K562 (cell line): ENCODE measurements around the gene ID1. TPM values are rescaled to one million over a fixed set of nuclear protein-coding genes. Genes with fewer than 3 reads are reported as not detected.
A peak's percentile ranks its signal among the peaks of the same experiment; 100 is the strongest.

Experiments used
- ATAC-seq: fragments of 200-7000 bp; cut with Tn5 transposase; 3 replicates; pipeline ENCODE4 v1.9.1; 2020; ENCODE audit warnings: moderate library complexity
- BruUV-seq: library from RNA; stranded (reverse); fragments of 400-500 nt; replicated peaks from 2 replicates; lab custom pipeline; 2021; lab: Mats Ljungman, UMichigan
- CTCF ChIA-PET: fragments of 300-600 bp; formaldehyde crosslinking; extraction: SDS; loops from one replicate; lab custom pipeline; 2021; ENCODE audit warnings: low intra/inter-chr PET ratio; lab: Yijun Ruan, JAX
- POLR2A ChIA-PET: fragments of 300-600, 350-650 bp; sonication (Branson Sonifier 250); formaldehyde crosslinking; extraction: SDS; loops from one replicate; lab custom pipeline; 2021; ENCODE audit warnings: antibody characterized with exemption, inconsistent platforms; lab: Yijun Ruan, JAX
- DNase-seq, 4 experiments: peaks; one replicate each; pipeline versions ENCODE4 v3.0.0 to v3.0.0-alpha.2; 2011 to 2018; ENCODE audit warnings: low spot score in 3 of 4, mixed read lengths in 3 of 4; ENCODE audit errors: extremely low read depth in 1 of 4
- FAIRE-seq: peaks from 2 replicates; lab custom pipeline; 2011; peaks lifted over from hg19 to GRCh38; lab: Jason Lieb, UNC
- H2AFZ ChIP-seq: 2 replicates; pipeline ENCODE4 v1.6.0; 2011; ENCODE audit warnings: low read depth, low read length, control low read depth, inconsistent platforms
- H3K27ac ChIP-seq: fragments of 200-600 bp; 3 replicates; pipeline ENCODE4 v1.8.0; 2011; ENCODE audit warnings: low read depth, mild to moderate bottlenecking, control low read depth, inconsistent platforms, low read length, moderate library complexity, mixed read lengths; ENCODE audit errors: extremely low read depth
- H3K27me3 ChIP-seq, 2 experiments: fragments of 300-600 bp in 1 of 2; 2 replicates in 1 of 2; 3 replicates in 1 of 2; pipeline versions ENCODE4 v1.6.0 to v1.8.0; 2011; ENCODE audit warnings: inconsistent platforms in 2 of 2, low read length in 2 of 2, mild to moderate bottlenecking in 1 of 2, mixed read lengths in 1 of 2, moderate library complexity in 1 of 2; ENCODE audit not compliant: control insufficient read depth in 2 of 2, insufficient read depth in 2 of 2
- H3K36me3 ChIP-seq: fragments of 300-600 bp; 3 replicates; pipeline ENCODE4 v1.8.0; 2011; ENCODE audit warnings: mild to moderate bottlenecking, low read length, inconsistent platforms; ENCODE audit not compliant: control insufficient read depth, insufficient read depth
- H3K4me1 ChIP-seq, 2 experiments: fragments of 200-600 bp in 1 of 2; replicated peaks in 1 of 2; 2 replicates in 1 of 2; 3 replicates in 1 of 2; pipeline versions ENCODE4 v1.5.1 to v1.8.0; 2011; ENCODE audit warnings: inconsistent platforms in 2 of 2, low read length in 2 of 2, mild to moderate bottlenecking in 1 of 2, mixed read lengths in 1 of 2, moderate library complexity in 1 of 2; ENCODE audit not compliant: control insufficient read depth in 2 of 2, insufficient read depth in 2 of 2
- H3K4me2 ChIP-seq: 2 replicates; pipeline ENCODE4 v1.6.1; 2011; ENCODE audit warnings: low read length, control low read depth, inconsistent platforms, mixed read lengths; ENCODE audit not compliant: insufficient read depth
- H3K4me3 ChIP-seq: fragments of 200-600 bp; sonication (generic), shearing (Covaris generic); 2 replicates; pipeline ENCODE4 v1.5.1; 2016; ENCODE audit warnings: control low read depth, inconsistent platforms
- H3K79me2 ChIP-seq: fragments of 200-600 bp; 3 replicates; pipeline ENCODE4 v1.8.0; 2011; ENCODE audit warnings: low read length, inconsistent platforms; ENCODE audit not compliant: control insufficient read depth, insufficient read depth
- H3K9ac ChIP-seq, 2 experiments: 2 replicates each; pipeline versions ENCODE4 v1.6.0 to v1.6.1; 2011; ENCODE audit warnings: low read depth in 2 of 2, low read length in 2 of 2, control low read depth in 1 of 2, inconsistent platforms in 1 of 2, mild to moderate bottlenecking in 1 of 2, mixed read lengths in 1 of 2; ENCODE audit not compliant: insufficient read depth in 1 of 2
- H3K9me1 ChIP-seq: one replicate; pipeline ENCODE4 v1.6.0; 2011; ENCODE audit warnings: inconsistent platforms, mild to moderate bottlenecking, low read length, moderate library complexity; ENCODE audit not compliant: control insufficient read depth, insufficient read depth
- H3K9me3 ChIP-seq: replicated peaks from 2 replicates; pipeline ENCODE4 v1.5.1; 2011; ENCODE audit warnings: low read depth, low read length, inconsistent platforms; ENCODE audit not compliant: control insufficient read depth, insufficient read depth
- H4K20me1 ChIP-seq: replicated peaks from 2 replicates; pipeline ENCODE4 v1.6.1; 2011; ENCODE audit warnings: low read length, inconsistent platforms, mixed read lengths; ENCODE audit not compliant: control insufficient read depth, insufficient read depth
- BRF1 ChIP-seq: IDR thresholded peaks from 3 replicates; pipeline ENCODE4 v1.6.1; 2011; ENCODE audit warnings: borderline replicate concordance, mild to moderate bottlenecking; ENCODE audit not compliant: insufficient read length; ENCODE audit errors: extremely low read depth
- CHD4 ChIP-seq: fragments of 200-600 bp; sonication (generic); IDR thresholded peaks from 3 replicates; pipeline ENCODE4 v1.6.1; 2012; ENCODE audit warnings: low read depth, mild to moderate bottlenecking, mixed read lengths, low read length, inconsistent platforms; ENCODE audit not compliant: insufficient read depth, insufficient replicate concordance, poor library complexity, severe bottlenecking
- POLR2AphosphoS2 ChIP-seq: IDR thresholded peaks from 2 replicates; pipeline ENCODE4 v1.6.1; 2012; ENCODE audit warnings: low read length, improper control_type of control experiment
- SUPT5H ChIP-seq: fragments of 450-650 bp; IDR thresholded peaks from 2 replicates; pipeline ENCODE4 v1.6.1; 2016
- WGBS: fragments of 100-300 bp; shearing (Covaris generic); methylation state at CpG from one replicate; pipeline ENCODE4 v1.1.6; 2016; ENCODE audit warnings: low coverage, mixed read lengths; ENCODE audit not compliant: insufficient coverage; ENCODE audit errors: missing lambda C conversion rate; 5-methylcytosine and 5-hydroxymethylcytosine counted together
- in situ Hi-C: fragments of 300-500 bp; cut with MboI; formaldehyde crosslinking; loops from 4 replicates; pipeline ENCODE4 v1.15.0; 2018; ENCODE audit warnings: inconsistent platforms, mixed read lengths
- intact Hi-C: fragments of 100-400 bp; cut with micrococcal nuclease; formaldehyde crosslinking; loops from 2 replicates; pipeline ENCODE4 v1.14.2; 2022
- polyA plus RNA-seq, 8 experiments: library from polyadenylated mRNA; depleted of rRNA in 4 of 8; stranded (reverse) in 5 of 8; unstranded in 3 of 8; fragments of >200 nt; fragmentation: Nextera tagmentation in 2 of 8; fragmentation: Illumina TruSeq in 1 of 8; extraction: Ambion mirVana in 2 of 8; extraction: Trizol in 1 of 8; gene quantifications; 2 replicates each; pipeline versions ENCODE4 v1.2.1 to v1.2.3, GENCODE V29; 2011 to 2014; ENCODE audit warnings: inconsistent platforms in 1 of 8, missing spikeins in 1 of 8
- total RNA-seq, 7 experiments: library from RNA; depleted of rRNA in 6 of 7; stranded (reverse); fragments of >200 nt in 6 of 7; fragmentation: Illumina TruSeq in 2 of 7; extraction: Trizol in 2 of 7; gene quantifications; 2 replicates each; pipeline versions ENCODE4 v1.2.1 to v1.2.3, GENCODE V29; 2011 to 2021; ENCODE audit warnings: low replicate concordance in 1 of 7

Gene ID1
- total and polyA plus RNA-seq, 9 of the 15 experiments (the other 6 are each of a cell fraction or from before 2014, with no cell fraction given), result 1.4 to 358 (median 65.0) TPM

DNA sequence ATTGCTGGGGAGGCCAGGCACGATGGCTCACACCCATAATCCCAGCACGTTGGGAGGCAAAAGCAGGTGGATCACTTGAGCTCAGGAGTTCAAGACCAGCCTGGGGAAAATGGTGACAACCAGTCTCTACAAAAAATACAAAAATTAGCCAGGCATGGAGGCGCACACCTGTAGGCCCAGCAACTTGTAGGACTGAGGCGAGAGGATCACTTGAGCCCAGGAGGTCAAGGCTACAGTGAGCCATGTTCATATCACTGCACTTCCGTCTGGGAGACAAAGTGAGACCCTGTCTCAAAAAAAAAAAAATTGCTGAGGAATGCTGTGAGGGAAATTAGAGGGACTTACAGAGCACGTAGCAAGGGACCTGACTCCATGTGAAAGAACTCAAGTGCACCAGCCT, 40.8 kb upstream of the ID1 start:
- TF ChIP-seq POLR2AphosphoS2 (no peak), BRF1 (no peak), SUPT5H (0 out of 2 replicates have a peak, but pooled peaks have one; percentile 3), CHD4 (no peak)
- Histone ChIP-seq H2AFZ (no peak overlapping the region), H3K79me2 (no peaks in the 10 kb centered on the region; the same call in 2 of the 3 replicates), H3K27me3 (no peaks in the 10 kb centered on the region), H3K27ac (no peak overlapping the region), H3K4me3 (no peak overlapping the region), H3K4me2 (no peak overlapping the region), H3K9me3 (no peaks in the 10 kb centered on the region), H4K20me1 (0 out of 2 replicates have a peak, but pooled peaks cover 5% of the 10 kb centered on the region), H3K9me1 (peaks cover 3% of the 10 kb centered on the region), H3K9ac (no peak overlapping the region; a peak in 1 of 4 replicates), H3K36me3 (peaks cover 92% of the 10 kb centered on the region), H3K4me1 (peaks cover 25 to 31% of the 10 kb centered on the region in 2 experiments; a peak in 4 of 5 replicates)
- ATAC-seq (no peak), DNase-seq (no peak), FAIRE-seq (no peak)
- 93% methylated on average over 6 of the region's 6 CpGs for WGBS
- in situ Hi-C loops, result loop anchor here (5.0 kb wide), 1 partner anchor 48 kb away; no protein-coding TSS in a partner anchor
- ChIA-PET CTCF (interaction anchor here (0.7 to 12.8 kb wide), 2 partner anchors 48 to 329 kb away, joined by 3 to 304 read pairs; no protein-coding TSS in a partner anchor), POLR2A (interaction anchor here (2.0 to 2.1 kb wide), 2 partner anchors 41 to 43 kb away, joined by 10 to 19 read pairs; partner anchors contain the start of gene ID1)
- intact Hi-C loops, result loop anchor here (5.0 kb wide), 2 partner anchors 102 to 273 kb away; no protein-coding TSS in a partner anchor
- no TSS peak for BruUV-seq
